Subcutaneous abdominal adipose tissue (tissue), 5 donors: ENCODE data around the gene CSRP2.

Source experiments
- H3K27ac ChIP-seq: one replicate; pipeline ENCODE4 v1.7.0; 2013; ENCODE audit warnings: low read depth, mild to moderate bottlenecking, inconsistent platforms, low read length, moderate library complexity
- H3K27me3 ChIP-seq, 5 donors: one replicate each; pipeline ENCODE4 v1.7.0; 2013; ENCODE audit warnings: low read length in 5 of 5, inconsistent platforms in 1 of 5; ENCODE audit not compliant: control insufficient read depth in 5 of 5, insufficient read depth in 4 of 5
- H3K36me3 ChIP-seq, 5 donors: one replicate each; pipeline ENCODE4 v1.7.0; 2013; ENCODE audit warnings: low read length in 5 of 5; ENCODE audit not compliant: control insufficient read depth in 5 of 5, insufficient read depth in 5 of 5
- H3K4me1 ChIP-seq, 5 donors: one replicate each; pipeline ENCODE4 v1.7.0; 2013; ENCODE audit warnings: low read length in 5 of 5, mild to moderate bottlenecking in 3 of 5, moderate library complexity in 1 of 5; ENCODE audit not compliant: control insufficient read depth in 5 of 5, insufficient read depth in 5 of 5
- H3K4me3 ChIP-seq, 5 donors: one replicate each; pipeline ENCODE4 v1.7.0; 2013; ENCODE audit warnings: low read length in 5 of 5, low read depth in 1 of 5
- H3K9ac ChIP-seq, 5 donors: one replicate each; pipeline ENCODE4 v1.7.0; 2013; ENCODE audit warnings: low read length in 5 of 5, mild to moderate bottlenecking in 4 of 5, moderate library complexity in 3 of 5
- H3K9me3 ChIP-seq, 5 donors: one replicate each; pipeline ENCODE4 v1.7.0; 2013; ENCODE audit warnings: low read length in 5 of 5; ENCODE audit not compliant: control insufficient read depth in 5 of 5
- donor health status: healthy.
- donor health status: healthy.
- donor health status: healthy.
- donor health status: healthy.
- donor health status: healthy.

Gene CSRP2

GRCh38 chr12:76915361-76916169 is 36.7 kb upstream of the CSRP2 start:
- Histone ChIP-seq H3K27ac (peak overlapping the region; percentile 42), H3K9me3 (no peaks in the 10 kb centered on the region), H3K9ac (no peak overlapping the region), H3K4me3 (no peak overlapping the region), H3K4me1 (peaks cover 0 to 32% (median 25%) of the 10 kb centered on the region in 5 donors), H3K27me3 (no peaks in the 10 kb centered on the region), H3K36me3 (no peaks in the 10 kb centered on the region)

GRCh38 chr12:76914102-76914859 is 35.5 kb upstream of the CSRP2 start:
- H3K9ac ChIP-seq, result no peak overlapping the region
- H3K4me3 ChIP-seq, result no peak overlapping the region
- H3K27me3 ChIP-seq, result no peaks in the 10 kb centered on the region
- H3K9me3 ChIP-seq, result no peaks in the 10 kb centered on the region
- peak overlapping the region; percentile 15 for H3K27ac ChIP-seq
- H3K4me1 ChIP-seq, result peaks cover 0 to 23% (median 18%) of the 10 kb centered on the region in 5 donors
- no peaks in the 10 kb centered on the region for H3K36me3 ChIP-seq

DNA sequence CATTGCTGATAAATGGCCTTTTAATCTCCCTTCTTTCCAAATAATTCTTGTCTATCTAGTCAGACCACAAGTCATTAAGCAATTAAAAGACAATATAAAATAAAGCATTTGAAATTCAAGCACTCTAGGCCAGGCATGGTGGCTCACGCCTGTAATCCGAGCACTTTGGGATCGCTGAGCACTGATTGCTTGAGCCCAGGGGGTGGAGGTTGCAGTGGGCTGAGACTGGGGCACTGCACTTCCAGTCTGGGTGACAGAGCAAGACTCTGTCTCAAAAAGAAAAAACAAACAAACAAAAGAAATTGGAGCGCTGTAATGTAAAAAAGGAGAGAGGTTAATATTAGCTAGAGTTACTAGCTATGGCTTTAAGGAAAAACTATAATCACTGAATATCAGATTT is 30.5 kb upstream of the CSRP2 start:
- H3K9me3 ChIP-seq, result no peaks in the 10 kb centered on the region
- no peaks in the 10 kb centered on the region for H3K27me3 ChIP-seq
- H3K27ac ChIP-seq, result no peak overlapping the region
- H3K36me3 ChIP-seq, result no peaks in the 10 kb centered on the region
- no peak overlapping the region for H3K4me3 ChIP-seq
- H3K9ac ChIP-seq, result no peak overlapping the region
- peaks cover 0 to 3% (median 0%) of the 10 kb centered on the region in 5 donors for H3K4me1 ChIP-seq

- Histone ChIP-seq H3K36me3 (no peaks in the 10 kb centered on the region), H3K27me3 (no peaks in the 10 kb centered on the region), H3K4me1 (peaks cover 0 to 3% (median 0%) of the 10 kb centered on the region in 5 donors), H3K9ac (no peak overlapping the region), H3K4me3 (no peak overlapping the region), H3K27ac (no peak overlapping the region), H3K9me3 (no peaks in the 10 kb centered on the region)
These were observed 29.6 kb upstream of the CSRP2 start for GRCh38 chr12:76908303-76909017.

GRCh38 chr12:76901628-76902380 is 23.0 kb upstream of the CSRP2 start:
- Histone ChIP-seq H3K4me3 (no peak overlapping the region), H3K9ac (no peak overlapping the region), H3K4me1 (peaks cover 2 to 16% (median 11%) of the 10 kb centered on the region in 5 donors), H3K9me3 (no peaks in the 10 kb centered on the region), H3K36me3 (no peaks in the 10 kb centered on the region), H3K27ac (no peak overlapping the region), H3K27me3 (no peaks in the 10 kb centered on the region)

DNA sequence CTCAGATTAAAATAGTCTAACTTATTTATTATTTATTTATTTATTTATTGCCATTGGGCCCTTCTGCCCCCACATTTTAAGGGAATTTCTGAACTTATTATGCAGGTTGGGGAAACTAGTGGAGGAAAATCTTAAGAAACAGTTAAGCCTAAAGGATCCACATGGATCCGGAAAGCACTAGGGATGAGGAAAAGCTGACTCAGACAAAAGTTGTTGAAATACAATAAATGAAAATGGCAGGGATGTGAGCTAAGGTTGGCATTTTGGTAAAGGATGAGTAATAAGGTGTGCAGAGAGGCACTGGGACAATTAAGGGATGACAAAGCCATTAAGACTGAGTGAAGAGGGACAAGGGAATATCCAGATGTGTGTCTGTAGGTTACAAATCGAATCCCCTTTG is 20.7 kb upstream of the CSRP2 start:
- H3K27ac ChIP-seq, result no peak overlapping the region
- no peaks in the 10 kb centered on the region for H3K9me3 ChIP-seq
- no peaks in the 10 kb centered on the region for H3K36me3 ChIP-seq
- H3K4me3 ChIP-seq, result no peak overlapping the region
- H3K9ac ChIP-seq, result no peak overlapping the region
- H3K27me3 ChIP-seq, result no peaks in the 10 kb centered on the region
- H3K4me1 ChIP-seq, result peaks cover 2 to 16% (median 11%) of the 10 kb centered on the region in 5 donors

GRCh38 chr12:76898442-76898841 is 19.6 kb upstream of the CSRP2 start:
- peak overlapping the region in 1 of 5 donors; percentile 39 for H3K9ac ChIP-seq
- peak overlapping the region; percentile 58 for H3K27ac ChIP-seq
- no peak overlapping the region for H3K4me3 ChIP-seq
- peaks cover 2 to 16% (median 11%) of the 10 kb centered on the region in 5 donors for H3K4me1 ChIP-seq
- H3K27me3 ChIP-seq, result no peaks in the 10 kb centered on the region
- peaks cover 0 to 9% (median 0%) of the 10 kb centered on the region in 5 donors for H3K9me3 ChIP-seq
- H3K36me3 ChIP-seq, result no peaks in the 10 kb centered on the region

GRCh38 chr12:76896274-76896673 is 17.5 kb upstream of the CSRP2 start:
- Histone ChIP-seq H3K9me3 (peaks cover 0 to 9% (median 0%) of the 10 kb centered on the region in 5 donors), H3K4me3 (no peak overlapping the region), H3K9ac (no peak overlapping the region), H3K36me3 (no peaks in the 10 kb centered on the region), H3K27ac (no peak overlapping the region), H3K4me1 (peaks cover 2 to 16% (median 10%) of the 10 kb centered on the region in 5 donors), H3K27me3 (peaks cover 0 to 2% (median 0%) of the 10 kb centered on the region in 5 donors)

GRCh38 chr12:76895796-76896195 is 17.0 kb upstream of the CSRP2 start:
- peaks cover 0 to 2% (median 0%) of the 10 kb centered on the region in 5 donors for H3K27me3 ChIP-seq
- H3K9ac ChIP-seq, result no peak overlapping the region
- no peak overlapping the region for H3K27ac ChIP-seq
- H3K36me3 ChIP-seq, result no peaks in the 10 kb centered on the region
- H3K4me3 ChIP-seq, result no peak overlapping the region
- H3K4me1 ChIP-seq, result peaks cover 2 to 15% (median 10%) of the 10 kb centered on the region in 5 donors
- H3K9me3 ChIP-seq, result peaks cover 0 to 9% (median 0%) of the 10 kb centered on the region in 5 donors
